ENCODE measurements around the gene C17orf67. TPM values are rescaled to one million over a fixed set of nuclear protein-coding genes. Genes with fewer than 3 reads are reported as not detected.

C17orf67 gene
- total RNA-seq, 1 experiment from 2014 or later, result 1.0 TPM

GRCh38 chr17:56751145-56751738 is 82.5 kb downstream of the C17orf67 start:
- Histone ChIP-seq H3K23me2 (ENCODE audit: insufficient read length, low read depth, low read length, poor library complexity, severe bottlenecking) (no peaks in the 10 kb centered on the region), H2BK20ac (ENCODE audit: low read depth, low read length, poor library complexity, severe bottlenecking) (no peak overlapping the region), H4K91ac (ENCODE audit: insufficient read length, low read depth, low read length) (no peak overlapping the region), H2BK5ac (ENCODE audit: insufficient read length, low read length) (no peak overlapping the region), H3K56ac (ENCODE audit: insufficient read length, low read depth, low read length) (no peak overlapping the region), H3K4me2 (ENCODE audit: insufficient read depth, insufficient read length, low read length) (no peak overlapping the region), H3K14ac (ENCODE audit: insufficient read depth, low read length) (no peak overlapping the region), H4K5ac (ENCODE audit: insufficient read length, low read depth, low read length) (no peak overlapping the region), H3K23ac (ENCODE audit: insufficient read length, low read depth, low read length) (no peak overlapping the region), H3K79me1 (ENCODE audit: insufficient read depth, low read depth, low read length, poor library complexity, severe bottlenecking) (no peaks in the 10 kb centered on the region), H4K8ac (replicated peaks; ENCODE audit: insufficient read length, low read depth, low read length) (no peak overlapping the region), H4K20me1 (ENCODE audit: control insufficient read depth, insufficient read depth, insufficient read length) (no peaks in the 10 kb centered on the region), H2AK5ac (ENCODE audit: insufficient read length, low read length) (no peak overlapping the region), H2BK12ac (ENCODE audit: insufficient read length, low read depth, low read length) (no peak overlapping the region), H3K27ac (ENCODE audit: insufficient read length, low read depth, low read length) (no peak overlapping the region), H3K9ac (ENCODE audit: extremely low read depth, insufficient read length, low read length) (no peak overlapping the region), H2BK120ac (ENCODE audit: low read depth, low read length, poor library complexity, severe bottlenecking) (no peak overlapping the region), H3K9me3 (ENCODE audit: control insufficient read depth, low read depth, low read length) (no peaks in the 10 kb centered on the region), H2BK15ac (ENCODE audit: low read depth, low read length) (no peak overlapping the region), H2AFZ (ENCODE audit: low read length) (no peak overlapping the region), H3K4ac (ENCODE audit: low read depth, low read length) (no peak overlapping the region), H3K18ac (ENCODE audit: insufficient read length, low read depth, low read length) (no peak overlapping the region), H3K27me3 (ENCODE audit: insufficient read depth, low read length) (no peaks in the 10 kb centered on the region), H3K79me2 (ENCODE audit: insufficient read depth, low read length) (no peaks in the 10 kb centered on the region), H3T11ph (ENCODE audit: low read length) (no peak overlapping the region), H3K4me1 (ENCODE audit: insufficient read depth, low read length) (0 out of 2 replicates have a peak, but pooled peaks cover 5% of the 10 kb centered on the region)
- peak; percentile 33; the same call in 2 of the 3 replicates for TF ChIP-seq CTCF (conservative IDR thresholded peaks at IDR 0.05)
- Mint-ChIP-seq H3K27me3 (ENCODE audit: low read depth) (peaks cover 19% of the 10 kb centered on the region), H3K4me1 (peaks cover 21 to 23% of the 10 kb centered on the region in 2 experiments), H3K27ac (no peak overlapping the region), H3K9me3 (no peaks in the 10 kb centered on the region), H3K4me3 (no peak overlapping the region), H3K36me3 (ENCODE audit: insufficient read depth in 1 of 3, low read depth in 3 of 3) (no peaks in the 10 kb centered on the region)
- no CpG with 5 or more reads among the region's 6 CpGs for WGBS (ENCODE audit: extremely low coverage, insufficient read length, low lambda C conversion rate)
- DNase-seq, result peak; percentile 47

All from H9 (cell line).